ENCODE measurements around the gene CTNND2.

Gene CTNND2

GRCh38 chr5:11386398-11386797 is 517.8 kb downstream of the CTNND2 start:
- DNase-seq (ENCODE audit: low read depth): no peak

- DNase-seq (ENCODE audit: low read depth): no peak
Observed at GRCh38 chr5:11385901-11386293, 518.3 kb downstream of the CTNND2 start.

- no peak for DNase-seq (ENCODE audit: low read depth)
Observed at GRCh38 chr5:11385251-11385900, 518.9 kb downstream of the CTNND2 start.

- no peak for DNase-seq (ENCODE audit: low read depth)
Observed at GRCh38 chr5:11384441-11385250, 519.6 kb downstream of the CTNND2 start.

GRCh38 chr5:11383506-11384095 is 520.6 kb downstream of the CTNND2 start:
- DNase-seq (ENCODE audit: low read depth): no peak

GRCh38 chr5:11378461-11378860 is 525.8 kb downstream of the CTNND2 start:
- DNase-seq (ENCODE audit: low read depth): no peak

- peak; percentile 11 for DNase-seq (ENCODE audit: low read depth)
Observed at GRCh38 chr5:11377896-11378295, 526.4 kb downstream of the CTNND2 start.

GRCh38 chr5:11372191-11372590 is 532.1 kb downstream of the CTNND2 start:
- DNase-seq (ENCODE audit: low read depth): no peak

GRCh38 chr5:11371021-11371420 is 533.2 kb downstream of the CTNND2 start:
- DNase-seq (ENCODE audit: low read depth): no peak

GRCh38 chr5:11364531-11364930 is 539.7 kb downstream of the CTNND2 start:
- DNase-seq (ENCODE audit: low read depth): no peak

- no peak for DNase-seq (ENCODE audit: low read depth)
Observed at GRCh38 chr5:11363631-11364178, 540.5 kb downstream of the CTNND2 start.

GRCh38 chr5:11361768-11362167 is 542.5 kb downstream of the CTNND2 start:
- no peak for DNase-seq (ENCODE audit: low read depth)

GRCh38 chr5:11357928-11358327 is 546.3 kb downstream of the CTNND2 start:
- no peak for DNase-seq (ENCODE audit: low read depth)

- DNase-seq (ENCODE audit: low read depth): no peak
Observed at GRCh38 chr5:11355491-11355890, 548.8 kb downstream of the CTNND2 start.

GRCh38 chr5:11346336-11346735 is 557.9 kb downstream of the CTNND2 start:
- no peak for DNase-seq (ENCODE audit: low read depth)

- DNase-seq (ENCODE audit: low read depth): no peak
Observed at GRCh38 chr5:11335881-11336760, 568.1 kb downstream of the CTNND2 start.

GRCh38 chr5:11334404-11334803 is 569.8 kb downstream of the CTNND2 start:
- no peak for DNase-seq (ENCODE audit: low read depth)

GRCh38 chr5:11329679-11330078 is 574.6 kb downstream of the CTNND2 start:
- DNase-seq (ENCODE audit: low read depth): no peak

GRCh38 chr5:11324521-11325289 is 579.5 kb downstream of the CTNND2 start:
- DNase-seq (ENCODE audit: low read depth): no peak

- no peak for DNase-seq (ENCODE audit: low read depth)
Observed at GRCh38 chr5:11323761-11324160, 580.5 kb downstream of the CTNND2 start.

- peak; percentile 59 for DNase-seq (ENCODE audit: low read depth)
Observed at GRCh38 chr5:11322133-11322532, 582.1 kb downstream of the CTNND2 start.
